Limb (tissue), 2 donors: ENCODE results near the gene ABCA13.

Experiments used
- DNase-seq, 2 donors: peaks; one replicate each; pipeline ENCODE4 v3.0.0-alpha.2; 2016; ENCODE audit errors: extremely low spot score in 2 of 2

ABCA13 gene

DNA sequence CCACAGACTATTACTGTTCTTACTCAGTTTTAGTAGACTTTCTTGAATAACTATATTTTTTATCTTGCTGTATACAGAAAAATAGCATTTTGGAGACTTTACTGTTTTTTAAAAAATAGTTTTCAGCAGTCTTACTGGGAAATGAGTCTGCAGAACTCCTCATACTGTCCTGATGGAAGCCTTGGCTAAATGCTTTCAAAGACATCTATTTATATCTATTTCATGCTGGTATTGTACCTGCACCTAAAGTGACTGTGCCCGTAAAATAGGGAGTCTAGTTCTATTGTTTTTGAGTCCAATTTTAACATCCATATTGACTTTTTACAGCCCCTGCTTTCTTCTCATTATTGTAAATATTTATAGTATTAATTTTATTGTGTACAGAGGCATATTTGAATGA is 464.5 kb downstream of the ABCA13 start:
- DNase-seq = no peak

DNA sequence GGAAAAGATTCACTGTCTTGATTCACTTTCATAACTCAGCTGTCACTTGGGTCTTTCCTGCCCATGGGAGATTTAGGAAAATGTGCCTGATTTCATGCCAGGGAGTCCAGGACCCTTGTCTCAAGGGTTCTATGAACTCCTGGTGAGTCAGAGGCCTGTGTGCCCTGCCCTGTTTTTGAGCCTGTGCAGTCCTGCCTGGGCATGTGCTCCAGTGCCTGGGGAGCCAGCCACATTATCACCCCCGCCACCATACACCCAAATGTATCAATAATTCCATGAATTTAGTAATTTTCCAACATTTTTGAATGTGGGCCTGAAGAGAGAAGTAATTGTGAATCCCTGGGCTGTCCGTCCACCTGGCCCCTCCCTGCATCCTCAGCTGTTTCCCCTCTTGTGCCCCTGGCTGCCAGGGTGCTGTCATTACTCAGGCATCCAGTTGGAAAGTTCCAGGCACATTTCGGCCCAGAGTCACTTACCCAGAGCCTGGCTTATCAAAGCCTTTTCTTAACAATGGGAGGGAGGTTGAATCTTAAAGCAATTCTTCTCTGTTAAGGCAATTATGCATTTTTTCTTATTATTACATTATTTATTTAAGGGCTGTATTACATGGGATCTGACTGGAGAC is 465.2 kb downstream of the ABCA13 start:
- no peak for DNase-seq

DNA sequence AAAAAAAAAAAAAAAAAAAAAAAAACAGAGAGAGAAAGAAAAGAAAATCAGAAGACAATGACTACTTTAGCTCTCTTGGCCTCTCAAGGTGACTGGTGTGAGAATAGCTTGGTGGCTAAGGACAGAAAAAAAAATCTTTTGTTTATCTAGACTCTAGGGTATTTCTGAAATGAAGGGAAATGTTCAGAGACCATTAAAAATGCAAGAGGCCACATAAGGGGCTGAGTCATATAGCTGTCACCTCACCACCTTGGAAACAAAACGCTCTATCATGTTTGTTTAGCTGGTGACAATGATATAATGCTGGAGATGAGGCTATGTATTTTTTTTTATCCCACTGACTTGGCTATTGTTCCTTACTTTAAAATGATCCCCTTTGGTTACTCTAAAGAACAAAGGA is 466.1 kb downstream of the ABCA13 start:
- DNase-seq = no peak

DNA sequence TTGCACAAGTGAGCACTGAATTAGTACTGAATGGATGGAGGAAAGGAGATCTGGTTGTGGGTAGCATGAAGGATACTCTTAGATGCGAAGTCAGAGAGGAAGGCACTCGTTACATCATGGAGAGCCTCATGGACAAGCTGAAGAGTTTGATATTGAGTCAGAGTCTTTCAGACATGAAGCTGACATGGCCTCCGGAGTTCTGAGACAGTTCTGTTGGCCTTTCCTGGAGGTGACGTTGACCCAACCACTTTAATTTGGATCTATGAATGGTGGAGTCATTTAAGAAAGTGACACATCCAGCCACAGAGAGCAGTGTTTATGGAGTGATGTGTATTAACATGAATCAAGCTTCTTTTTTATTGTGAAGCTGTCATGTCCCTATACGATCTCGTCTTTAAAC is 466.8 kb downstream of the ABCA13 start:
- no peak for DNase-seq

DNA sequence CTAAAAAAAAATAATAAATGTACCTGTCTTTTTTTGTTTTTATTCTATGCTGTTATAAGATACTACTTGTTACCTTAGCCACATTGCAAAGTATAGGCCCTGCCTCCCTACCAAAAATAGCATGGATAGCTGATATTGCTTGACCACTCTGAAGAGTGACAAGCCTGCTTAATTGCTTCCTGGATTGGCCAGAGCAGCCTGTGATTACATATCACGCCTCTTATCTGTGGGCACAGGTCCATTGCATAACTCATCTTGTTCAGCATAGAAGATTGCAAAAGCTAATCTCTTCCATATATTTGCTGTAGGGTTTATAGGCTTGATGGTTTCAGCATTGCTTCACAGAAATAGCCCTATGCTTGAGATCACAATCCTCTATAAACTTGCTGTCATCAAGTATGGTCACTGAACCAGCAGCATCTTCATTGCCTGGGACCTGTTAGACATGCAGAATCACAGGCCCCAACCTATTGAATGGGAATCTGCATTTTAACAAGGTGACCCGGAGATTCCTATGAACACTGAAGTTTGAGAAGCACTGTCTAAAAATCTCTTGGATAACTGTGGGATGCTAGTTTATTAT is 472.3 kb downstream of the ABCA13 start:
- no peak for DNase-seq

DNA sequence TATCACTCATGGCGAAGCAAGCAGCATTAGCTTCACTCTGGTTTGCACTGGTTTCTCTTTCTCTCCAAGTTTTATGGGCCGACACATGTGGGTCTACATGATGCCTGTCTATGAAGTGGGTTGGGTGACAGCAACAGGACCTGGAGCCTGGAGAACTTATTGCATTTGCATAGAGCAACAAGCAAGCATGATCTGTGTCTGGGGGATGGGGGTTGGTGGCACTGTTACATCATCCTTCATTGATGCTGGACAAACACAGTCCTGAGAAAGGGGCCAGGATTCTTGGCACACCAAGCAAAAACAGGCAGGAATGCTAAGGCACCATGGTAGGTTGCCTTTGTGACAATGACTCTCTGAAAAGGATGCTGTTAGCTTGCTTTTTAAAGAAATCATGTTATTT is 486.9 kb downstream of the ABCA13 start:
- DNase-seq = no peak

DNA sequence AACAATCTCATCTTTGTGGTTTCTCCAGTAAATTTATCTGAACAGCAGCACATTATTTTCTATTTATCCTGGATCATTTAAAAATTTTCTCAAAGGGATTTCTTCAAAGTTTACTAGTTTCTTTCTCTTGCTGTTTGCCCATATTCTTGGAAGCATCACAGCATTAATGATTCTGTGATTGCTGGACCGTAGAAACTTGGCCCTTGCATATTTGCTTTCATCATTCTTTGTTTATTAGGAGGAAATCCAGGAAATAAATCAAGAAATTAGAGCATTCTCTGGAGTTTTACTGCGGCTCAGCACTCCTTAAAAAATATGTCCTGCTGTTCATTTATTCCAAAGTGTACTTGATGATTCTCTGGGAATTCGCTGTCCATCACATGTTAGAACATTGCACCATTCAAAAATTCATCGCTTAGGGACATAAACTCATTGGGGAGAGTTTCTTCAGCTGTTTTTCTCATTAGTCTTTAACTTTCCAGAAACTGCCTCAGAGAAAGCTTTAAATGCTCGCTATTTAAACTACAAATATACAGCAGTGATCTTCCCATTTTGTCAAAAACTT is 489.1 kb downstream of the ABCA13 start:
- peak in 1 of 2 donors; percentile 16 for DNase-seq

DNA sequence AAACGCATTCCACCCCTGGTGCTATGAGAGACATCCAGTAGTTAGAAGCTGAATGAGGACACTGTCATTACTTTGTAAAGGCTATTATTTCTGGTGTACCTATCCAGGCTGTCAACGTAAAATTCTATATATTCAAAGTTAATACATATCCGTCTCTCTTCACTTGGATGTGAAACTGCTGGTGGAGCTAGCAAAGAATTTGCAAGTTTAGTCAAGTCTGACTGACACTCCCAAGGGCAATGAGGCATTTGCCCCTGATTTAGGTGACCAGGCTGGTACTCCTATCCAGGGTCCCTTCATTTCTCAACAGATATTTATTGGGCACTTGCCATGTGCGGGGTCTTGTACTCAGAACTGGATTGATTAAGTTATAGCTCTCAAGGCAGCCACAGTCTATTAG is 493.0 kb downstream of the ABCA13 start:
- DNase-seq = no peak

DNA sequence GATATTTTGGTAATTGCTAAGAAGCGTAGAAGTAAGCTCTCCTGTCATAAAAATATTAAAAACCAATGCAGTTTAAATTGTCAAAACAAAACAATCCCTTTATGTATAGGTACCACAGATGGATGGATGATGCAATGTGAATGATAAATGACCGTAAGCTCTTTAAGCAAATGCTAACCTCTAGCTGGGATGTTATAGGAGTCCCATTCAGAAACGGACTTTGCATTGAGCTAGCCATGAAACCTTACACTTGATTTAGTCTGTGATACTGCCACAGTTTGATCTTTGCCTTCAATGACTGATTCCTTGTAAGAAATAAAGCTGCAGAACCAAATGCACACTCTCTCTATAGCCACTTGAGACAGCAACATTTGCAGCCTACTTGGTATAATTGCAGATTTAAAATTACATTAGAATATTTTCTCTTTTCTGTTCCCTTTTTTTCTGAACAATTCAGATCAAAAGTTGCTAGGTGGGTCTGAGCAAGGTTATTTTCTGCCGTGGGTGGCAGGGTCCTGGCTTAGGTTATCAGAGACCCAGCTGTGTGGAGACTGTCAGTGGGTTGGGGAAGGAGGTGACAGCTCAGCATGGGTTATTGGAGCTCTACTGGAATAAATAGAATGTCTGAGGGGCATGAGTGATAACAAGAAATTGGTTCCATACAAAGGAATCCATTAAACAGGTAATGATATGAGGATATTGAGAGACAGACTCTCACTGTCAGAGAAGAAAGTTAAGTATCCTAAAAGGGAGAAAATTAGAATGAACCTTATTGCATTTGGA is 494.3 kb downstream of the ABCA13 start:
- no peak for DNase-seq

DNA sequence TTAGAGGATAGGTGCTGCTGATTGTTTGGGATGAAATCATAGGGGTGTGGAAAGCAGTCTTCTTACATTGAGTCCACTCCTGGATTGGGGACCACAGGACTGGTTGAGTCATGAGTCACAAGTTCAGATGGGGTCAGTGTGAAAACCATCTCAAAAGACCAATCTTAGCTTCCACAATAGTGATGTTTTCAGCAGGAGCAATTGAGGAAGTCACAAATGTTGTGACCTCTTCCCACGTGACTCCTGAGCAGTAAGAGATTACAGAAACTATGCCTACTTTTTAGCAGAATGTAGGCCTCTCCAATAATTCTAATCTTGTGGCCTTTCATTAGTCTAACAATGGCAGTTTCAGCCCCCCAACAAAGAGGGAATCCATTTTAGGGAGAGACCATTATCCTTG is 496.1 kb downstream of the ABCA13 start:
- DNase-seq = no peak

DNA sequence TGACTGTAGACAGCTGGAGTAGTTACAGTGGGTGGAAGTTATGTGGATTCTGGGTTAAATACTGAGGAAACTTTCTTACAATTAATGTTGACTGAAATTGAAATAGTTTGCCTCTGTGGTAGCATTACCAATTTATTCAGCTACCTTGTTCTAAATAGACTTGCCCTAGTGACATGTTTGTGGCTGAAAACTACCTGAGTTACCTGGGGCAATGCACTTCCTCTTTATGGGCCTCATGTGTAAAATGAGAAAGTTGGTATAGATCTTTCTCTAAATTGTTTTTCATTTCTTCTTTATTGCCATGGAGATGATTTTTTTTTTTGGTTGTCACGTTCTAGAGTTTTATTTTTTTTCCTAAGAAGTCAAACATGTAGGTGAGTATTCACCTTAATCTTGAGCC is 500.4 kb downstream of the ABCA13 start:
- DNase-seq = no peak

DNA sequence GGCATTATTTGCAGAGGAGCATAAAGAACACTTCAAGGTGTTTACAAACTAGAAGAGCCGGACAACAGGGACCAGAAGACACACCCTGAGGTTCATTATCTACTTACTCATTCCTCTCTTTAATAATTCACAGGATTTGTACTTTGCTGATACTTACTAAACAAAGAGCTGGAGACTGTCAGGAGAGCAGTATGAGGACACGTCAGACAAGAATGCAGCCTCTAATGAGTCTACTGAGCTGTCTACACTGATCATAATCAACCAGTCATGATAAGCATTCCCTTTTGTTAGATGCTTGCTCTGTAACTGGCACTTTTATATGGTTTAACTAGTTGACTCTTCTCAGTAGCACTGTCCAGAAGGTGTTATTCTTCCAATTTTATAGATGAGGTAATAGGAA is 509.7 kb downstream of the ABCA13 start:
- DNase-seq = no peak

DNA sequence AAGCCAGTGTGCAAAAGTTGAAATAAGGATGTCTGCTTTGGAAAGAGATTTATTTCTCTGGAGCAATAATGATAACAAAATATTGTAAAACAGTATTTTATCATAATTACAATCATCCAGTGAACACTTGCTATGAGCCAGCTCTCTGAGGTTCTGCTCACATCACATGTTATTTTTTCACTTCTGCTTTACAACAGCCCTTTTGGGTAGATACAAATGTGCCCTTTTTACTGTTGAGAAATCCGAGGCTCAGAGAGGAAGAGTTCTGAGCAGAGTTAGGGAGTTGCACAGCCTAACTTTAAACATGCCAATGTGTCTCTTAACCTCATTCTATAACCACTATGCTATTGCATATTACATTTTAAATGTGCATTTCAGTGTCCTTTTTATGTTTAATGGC is 520.5 kb downstream of the ABCA13 start:
- DNase-seq = no peak
